GM04504 (cell line): ENCODE data around the gene SLC15A4.
"Not testable (repeated sequence)": the region's sequence is repeated elsewhere in the genome, so short reads cannot be mapped to it uniquely, and the experiment has no call there.

Experiments used
- DNase-seq: peaks from one replicate; pipeline ENCODE4 v3.0.0-alpha.2; 2012; ENCODE audit warnings: low read depth

SLC15A4 gene

DNA sequence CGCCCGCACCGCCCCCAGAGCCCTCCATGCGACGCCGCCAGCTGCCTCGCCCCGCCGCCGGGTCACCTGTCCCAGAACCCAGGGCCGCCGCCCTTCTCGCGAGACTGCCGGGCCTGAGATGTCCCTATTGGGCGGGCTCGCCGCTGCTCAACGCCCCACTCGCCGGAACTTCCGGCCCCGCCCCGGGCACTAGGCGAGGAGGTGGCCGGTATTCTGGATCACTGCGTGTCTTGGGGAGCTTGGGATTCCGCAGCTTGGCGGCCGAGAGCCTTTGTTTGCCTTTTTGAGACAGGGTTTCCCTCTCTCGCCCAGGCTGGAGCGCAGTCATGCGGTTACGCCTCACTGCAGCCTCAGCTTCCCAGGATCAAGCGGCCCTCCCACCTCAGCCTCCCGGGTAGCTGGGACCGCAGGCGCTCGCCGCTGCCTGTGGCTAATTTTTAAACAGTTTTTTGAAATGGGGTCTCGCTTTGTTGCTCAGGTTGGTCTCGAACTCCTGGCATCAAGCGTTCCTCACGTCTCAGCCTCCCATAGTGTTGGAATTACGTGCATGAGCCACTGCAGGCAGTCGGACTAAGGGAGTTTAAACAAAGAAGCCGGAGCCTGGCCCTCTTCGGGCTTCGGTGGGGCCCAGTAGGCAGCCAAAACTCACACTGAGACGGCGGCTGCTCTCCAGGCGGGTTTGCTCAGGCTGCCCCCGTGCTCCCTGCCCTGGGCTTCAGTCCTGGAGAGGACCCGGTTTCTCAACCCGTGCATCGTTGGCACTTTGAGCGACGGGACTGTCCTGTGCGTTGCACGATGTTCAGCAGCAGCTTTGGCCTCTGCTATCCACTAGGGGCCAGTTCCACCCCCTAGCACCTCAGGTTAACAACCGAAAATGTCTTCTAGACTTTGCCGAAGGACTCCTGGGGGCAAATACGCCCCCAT lies at the start of gene SLC15A4:
Gene SLC15A4, minus strand, starts transcription at position 43 of the 924 bp plus-strand sequence. Its CDS starts 15 bp downstream, at position 28.
- peak; percentile 83 for DNase-seq

GRCh38 chr12:128872303-128872702 lies 48.5 kb upstream of the SLC15A4 start:
- DNase-seq = no peak

GRCh38 chr12:128871516-128871892 lies 47.7 kb upstream of the SLC15A4 start:
- DNase-seq = no peak

GRCh38 chr12:128867466-128867865 lies 43.7 kb upstream of the SLC15A4 start:
- no peak for DNase-seq

DNA sequence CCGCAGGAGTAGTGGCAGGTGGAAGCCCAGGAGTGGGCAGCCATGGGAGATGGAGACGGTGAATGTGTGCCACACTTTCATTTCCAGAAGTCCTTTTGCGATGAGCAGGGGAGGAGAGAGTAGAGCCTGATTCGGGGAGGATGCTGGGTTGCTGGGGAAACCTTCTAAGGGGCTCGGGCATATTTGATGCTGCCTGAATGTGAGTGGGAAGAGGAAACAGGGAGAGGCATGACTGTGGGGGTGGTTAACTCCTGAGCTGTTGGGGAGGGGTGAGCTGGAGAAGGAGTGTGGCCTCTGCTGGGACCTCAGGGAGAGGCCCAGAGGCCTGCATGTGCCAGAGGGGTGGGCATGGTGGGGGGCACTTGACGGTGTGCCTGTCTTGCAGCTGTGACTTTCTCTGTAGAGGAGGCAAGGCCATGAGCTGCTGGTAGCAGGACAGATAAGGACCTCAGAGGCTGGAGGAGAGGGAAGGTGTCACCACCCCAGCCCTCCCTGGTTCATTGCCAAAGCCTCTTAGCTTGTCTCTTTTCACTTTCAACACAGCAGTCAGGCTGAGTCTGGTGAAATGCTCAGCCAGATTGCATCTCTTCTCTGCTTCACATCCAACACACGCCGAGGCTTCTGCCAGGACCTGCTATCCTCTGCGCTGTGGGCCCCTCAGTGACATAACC lies 40.9 kb upstream of the SLC15A4 start:
- no peak for DNase-seq

DNA sequence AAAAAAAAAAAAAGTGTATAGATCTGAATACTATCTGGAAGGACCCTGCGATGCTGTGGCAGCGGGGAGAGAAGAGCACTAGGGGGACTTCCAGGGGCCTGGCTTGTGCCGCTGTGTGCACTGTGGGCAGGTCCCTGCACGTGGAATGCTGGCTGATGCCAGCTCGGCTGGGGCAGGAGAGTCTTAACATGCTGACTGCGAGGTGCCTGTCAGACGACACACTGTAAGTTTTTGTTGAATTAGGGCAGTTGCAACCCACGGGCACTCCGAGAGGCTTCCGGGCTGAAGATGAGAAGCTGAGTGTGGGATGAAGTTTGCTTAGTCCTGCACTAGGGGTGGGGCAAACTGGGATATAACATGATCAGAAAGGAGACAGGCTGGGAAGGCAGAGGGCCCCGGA lies 40.2 kb upstream of the SLC15A4 start:
- no peak for DNase-seq

- DNase-seq = no peak
These were observed 37.7 kb upstream of the SLC15A4 start for GRCh38 chr12:128861226-128862016.

GRCh38 chr12:128859311-128859710 lies 35.6 kb upstream of the SLC15A4 start:
- DNase-seq = no peak

DNA sequence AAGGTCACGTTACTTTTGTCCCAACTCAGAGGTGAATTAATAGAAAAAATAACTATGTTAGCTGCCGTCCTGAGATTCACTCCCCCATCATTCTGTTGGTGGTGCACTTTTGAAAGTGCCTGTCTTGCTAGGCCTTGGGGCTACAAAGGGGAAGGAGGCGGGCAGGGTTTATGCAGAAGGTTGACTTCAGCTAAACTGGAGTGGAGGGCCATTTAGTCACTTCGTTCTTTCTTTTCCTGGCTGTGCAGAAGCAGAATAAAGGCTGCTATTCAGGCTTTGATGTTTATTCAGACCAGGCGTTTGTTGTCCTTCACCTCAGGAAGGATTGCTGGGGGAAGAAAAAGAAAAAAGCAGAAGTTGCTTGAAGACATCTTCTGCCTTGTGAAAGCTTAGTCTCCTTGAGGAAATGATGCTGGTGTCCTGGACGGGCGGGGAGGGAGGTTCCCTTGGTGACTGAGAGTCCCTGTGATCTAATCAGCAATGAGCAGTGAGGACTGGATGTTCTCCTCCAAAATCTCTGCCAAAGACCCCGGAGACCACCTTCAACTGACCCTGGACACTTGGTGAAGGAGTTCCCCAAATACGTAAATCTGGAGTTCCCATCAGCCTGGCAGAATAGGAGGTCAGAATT lies 33.5 kb upstream of the SLC15A4 start:
- DNase-seq = no peak

- no peak for DNase-seq
These were observed 33.0 kb upstream of the SLC15A4 start for GRCh38 chr12:128856791-128857078.

DNA sequence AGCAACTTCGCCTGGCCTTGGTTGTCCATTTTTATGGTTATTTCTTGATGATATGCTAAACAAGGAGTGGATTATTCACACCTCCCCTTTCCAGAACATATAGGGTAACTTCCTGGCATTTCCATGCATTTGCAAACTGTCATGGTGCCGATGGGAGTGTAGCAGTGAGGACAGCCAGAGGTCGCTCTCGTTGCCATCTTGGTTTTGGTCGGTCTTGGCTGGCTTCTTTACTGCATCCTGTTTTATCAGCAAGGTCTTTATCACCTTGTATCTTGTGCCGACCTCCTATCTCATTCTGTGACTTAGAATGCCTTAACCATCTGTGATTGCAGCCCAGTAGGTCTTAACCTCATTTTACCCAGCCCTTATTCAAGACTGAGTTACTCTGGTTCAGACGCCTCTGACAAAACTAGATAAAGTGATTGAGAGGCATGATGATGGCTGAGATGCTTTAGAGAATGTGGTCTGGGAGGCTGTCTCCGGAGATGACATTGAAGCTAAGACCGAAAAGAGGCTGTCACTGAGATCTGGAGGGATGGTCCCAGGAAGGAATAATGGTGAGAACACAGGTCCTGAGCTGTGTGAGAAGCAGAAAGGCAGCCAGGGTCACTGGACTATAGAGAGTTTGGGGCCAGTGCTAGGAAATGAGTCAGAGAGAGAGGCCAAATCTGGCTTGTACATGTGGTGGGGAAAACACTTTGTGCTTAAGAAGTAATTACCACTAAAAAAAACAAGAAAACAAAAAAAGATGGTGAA lies 32.5 kb upstream of the SLC15A4 start:
- DNase-seq = no peak

DNA sequence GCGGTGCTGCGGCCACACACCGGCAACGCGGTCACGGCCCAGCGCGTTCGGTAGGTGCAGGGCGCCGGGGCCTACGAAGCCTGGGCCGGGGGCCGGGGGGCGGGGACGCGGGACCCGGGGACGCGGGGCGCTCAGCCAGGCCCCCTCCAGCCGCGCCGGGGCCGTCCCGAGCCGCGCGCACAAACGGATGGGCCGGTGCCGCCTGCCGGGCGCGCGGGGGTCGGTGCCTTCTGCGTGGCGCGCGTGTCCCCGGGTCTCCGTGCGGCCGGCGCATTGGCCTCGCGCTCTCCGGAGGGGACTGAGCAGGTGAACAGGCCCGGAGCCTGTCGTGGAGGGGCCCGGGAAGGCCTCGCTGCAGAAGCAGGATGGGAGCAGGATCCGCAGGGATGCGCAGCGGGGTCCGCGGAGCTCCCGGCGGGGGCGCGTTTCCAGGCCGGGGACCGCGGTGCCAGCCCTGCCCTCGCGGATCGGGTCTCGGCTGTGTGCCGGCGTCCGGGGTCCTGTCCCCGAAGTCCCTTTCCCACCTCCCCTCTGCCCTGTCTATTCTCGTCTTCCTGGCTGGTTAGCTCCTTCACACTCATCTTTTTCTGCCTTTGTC lies 29.9 kb upstream of the SLC15A4 start:
- DNase-seq = no peak

- no peak for DNase-seq
These were observed 29.3 kb upstream of the SLC15A4 start, which contains the start of gene GLT1D1 for GRCh38 chr12:128852885-128853599. TSS of gene GLT1D1 (plus strand) at chr12:128853478. CDS start at chr12:128853582, 104 bp downstream.

DNA sequence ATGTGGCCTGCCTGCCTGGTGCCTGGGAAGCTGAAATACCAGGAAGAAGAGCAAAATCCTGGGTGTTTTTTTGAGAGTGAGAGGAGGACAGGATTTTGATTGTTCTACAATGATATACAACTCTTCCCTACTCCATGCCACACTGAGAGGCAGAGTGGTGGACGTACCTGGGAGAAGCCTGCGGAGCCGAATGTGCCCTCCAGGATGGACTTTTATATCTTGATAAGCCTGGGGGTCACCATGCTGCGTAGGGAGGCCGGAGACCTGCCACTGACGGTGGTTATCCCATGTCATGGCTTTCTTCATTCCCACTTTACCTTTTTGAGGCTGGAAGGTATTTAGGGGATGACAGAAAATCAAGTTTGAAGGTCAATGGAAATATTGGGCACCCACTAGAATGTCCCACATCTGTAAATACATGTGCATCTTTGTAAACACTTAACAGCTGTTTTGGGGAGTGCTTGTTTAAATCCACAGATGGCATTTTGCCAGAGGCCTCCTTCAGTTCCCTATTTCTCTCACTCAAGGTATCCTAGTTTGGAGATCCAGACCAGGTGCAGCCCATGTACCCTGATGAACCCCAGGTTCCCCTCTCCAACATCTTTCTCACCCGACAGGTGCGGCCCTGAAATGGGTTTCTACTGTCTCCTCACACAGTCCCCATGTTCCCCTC lies 28.4 kb upstream of the SLC15A4 start:
- no peak for DNase-seq

DNA sequence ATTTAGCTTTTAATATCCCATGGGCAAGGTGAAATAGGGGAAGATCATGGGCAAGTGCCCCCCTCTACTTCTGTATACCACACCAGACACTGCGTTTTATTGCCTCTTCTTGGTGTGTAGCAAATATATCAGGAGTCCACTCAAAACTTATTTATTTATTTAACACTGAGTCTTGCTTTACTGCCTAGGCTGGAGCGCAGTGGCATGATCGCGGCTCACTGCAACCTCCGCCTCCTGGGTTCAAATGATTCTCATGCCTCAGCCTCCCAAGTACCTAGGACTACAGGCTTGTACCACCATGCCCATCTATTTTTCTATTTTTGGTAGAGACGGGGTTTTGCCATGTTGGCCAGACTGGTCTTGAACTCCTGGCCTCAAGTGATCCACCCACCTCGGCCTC lies 27.7 kb upstream of the SLC15A4 start:
- DNase-seq = not testable (repeated sequence)

GRCh38 chr12:128850400-128850799 lies 26.6 kb upstream of the SLC15A4 start:
- no peak for DNase-seq

- DNase-seq = not testable (repeated sequence)
These were observed 26.0 kb upstream of the SLC15A4 start for GRCh38 chr12:128849806-128850205.

DNA sequence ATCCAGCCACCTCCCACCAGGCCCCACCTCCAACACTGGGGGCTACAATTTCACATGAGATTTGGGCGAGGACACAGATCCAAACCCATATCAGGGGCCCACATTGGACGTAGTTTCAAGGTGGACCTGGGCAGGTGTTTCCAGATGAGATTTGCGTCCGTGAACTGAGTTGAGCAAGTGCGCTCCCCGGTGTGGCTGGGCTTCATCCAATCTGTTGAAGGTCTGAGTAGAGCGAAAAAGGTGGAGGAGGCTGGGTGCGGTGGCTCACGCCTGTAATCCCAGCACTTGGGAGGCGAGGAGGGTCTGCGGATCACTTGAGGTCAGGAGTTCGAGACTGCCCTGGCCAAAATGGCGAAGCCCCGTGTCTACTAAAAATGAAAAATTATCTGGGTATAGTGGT lies 24.6 kb upstream of the SLC15A4 start:
- DNase-seq = no peak

DNA sequence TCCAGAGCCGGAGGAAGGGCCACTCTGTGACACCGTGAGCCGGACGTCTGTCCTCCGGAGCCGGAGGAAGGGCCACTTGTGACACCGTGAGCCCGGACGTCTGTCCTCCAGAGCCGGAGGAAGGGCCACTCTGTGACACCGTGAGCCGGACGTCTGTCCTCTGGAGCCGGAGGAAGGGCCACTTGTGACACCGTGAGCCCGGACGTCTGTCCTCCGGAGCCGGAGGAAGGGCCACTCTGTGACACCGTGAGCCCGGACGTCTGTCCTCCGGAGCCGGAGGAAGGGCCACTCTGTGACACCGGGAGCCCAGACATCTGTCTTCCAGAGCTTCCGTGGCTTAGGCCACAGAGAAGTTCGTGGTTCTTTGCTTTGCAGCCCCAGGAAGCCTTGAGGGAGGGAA lies 22.9 kb upstream of the SLC15A4 start:
- not testable (repeated sequence) for DNase-seq
